LNCAP (cell line): ENCODE data around the gene HARS2.

ENCODE experiments used
- TF ChIP-seq, protein P1 (sequence below): fragments of 450-650 bp; IDR thresholded peaks from 2 replicates; pipeline ENCODE4 v1.5.1; 2017; ENCODE audit warnings: mild to moderate bottlenecking

HARS2 gene, protein sequence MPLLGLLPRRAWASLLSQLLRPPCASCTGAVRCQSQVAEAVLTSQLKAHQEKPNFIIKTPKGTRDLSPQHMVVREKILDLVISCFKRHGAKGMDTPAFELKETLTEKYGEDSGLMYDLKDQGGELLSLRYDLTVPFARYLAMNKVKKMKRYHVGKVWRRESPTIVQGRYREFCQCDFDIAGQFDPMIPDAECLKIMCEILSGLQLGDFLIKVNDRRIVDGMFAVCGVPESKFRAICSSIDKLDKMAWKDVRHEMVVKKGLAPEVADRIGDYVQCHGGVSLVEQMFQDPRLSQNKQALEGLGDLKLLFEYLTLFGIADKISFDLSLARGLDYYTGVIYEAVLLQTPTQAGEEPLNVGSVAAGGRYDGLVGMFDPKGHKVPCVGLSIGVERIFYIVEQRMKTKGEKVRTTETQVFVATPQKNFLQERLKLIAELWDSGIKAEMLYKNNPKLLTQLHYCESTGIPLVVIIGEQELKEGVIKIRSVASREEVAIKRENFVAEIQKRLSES

DNA sequence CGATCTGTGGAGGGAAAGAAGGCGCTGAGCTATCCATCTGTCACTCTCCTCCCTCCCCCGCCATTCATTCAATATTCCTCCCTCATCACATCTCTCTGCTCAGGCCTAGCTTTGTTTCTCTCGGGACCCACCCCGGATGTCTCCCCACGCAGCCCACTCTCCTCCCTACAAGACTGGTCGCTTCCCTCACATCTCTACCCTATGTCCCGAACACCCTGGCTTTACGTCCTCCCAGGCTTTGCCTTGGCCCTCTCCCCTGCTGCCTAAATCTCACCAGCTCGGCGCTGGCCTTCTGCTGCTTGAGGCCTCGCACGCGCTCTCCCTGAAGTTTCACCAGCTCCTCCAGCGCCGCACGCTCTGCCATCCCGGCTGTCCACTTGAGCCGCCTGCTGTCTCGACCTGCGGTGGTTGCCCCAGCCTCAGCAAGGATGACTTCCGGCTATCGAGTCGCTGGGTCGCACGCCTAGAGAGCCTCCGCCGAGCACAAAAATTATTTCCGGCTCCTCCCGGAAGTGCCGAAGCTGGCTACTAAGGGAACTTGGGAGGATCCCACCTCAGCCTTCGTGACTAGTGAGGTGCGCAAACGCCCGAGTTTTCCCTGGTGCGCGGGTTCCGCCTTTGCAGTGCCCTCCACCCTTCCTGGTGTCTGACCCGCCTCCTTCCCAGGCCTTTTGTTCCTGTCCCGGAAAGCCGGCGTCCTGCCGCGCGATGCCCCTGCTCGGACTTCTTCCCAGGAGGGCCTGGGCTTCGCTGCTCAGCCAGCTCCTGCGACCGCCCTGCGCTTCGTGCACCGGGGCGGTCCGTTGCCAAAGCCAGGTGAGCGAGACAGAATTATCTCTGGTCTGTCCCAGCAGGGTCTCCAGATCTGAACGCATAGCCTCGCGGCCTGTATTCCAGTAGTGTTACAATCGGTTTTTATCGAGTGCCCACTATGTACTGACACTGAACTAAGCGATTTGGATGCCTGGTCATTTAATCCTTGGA lies at the start of gene HARS2, which contains the start of gene HARS1:
HARS2 (plus strand) TSS at position 515 of the 984 bp plus-strand sequence; CDS start at position 709, 194 bp downstream.
HARS1 (minus strand) TSS at position 430 of the 984 bp plus-strand sequence; CDS start at position 364, 66 bp downstream.
- TF ChIP-seq, protein P1, sequence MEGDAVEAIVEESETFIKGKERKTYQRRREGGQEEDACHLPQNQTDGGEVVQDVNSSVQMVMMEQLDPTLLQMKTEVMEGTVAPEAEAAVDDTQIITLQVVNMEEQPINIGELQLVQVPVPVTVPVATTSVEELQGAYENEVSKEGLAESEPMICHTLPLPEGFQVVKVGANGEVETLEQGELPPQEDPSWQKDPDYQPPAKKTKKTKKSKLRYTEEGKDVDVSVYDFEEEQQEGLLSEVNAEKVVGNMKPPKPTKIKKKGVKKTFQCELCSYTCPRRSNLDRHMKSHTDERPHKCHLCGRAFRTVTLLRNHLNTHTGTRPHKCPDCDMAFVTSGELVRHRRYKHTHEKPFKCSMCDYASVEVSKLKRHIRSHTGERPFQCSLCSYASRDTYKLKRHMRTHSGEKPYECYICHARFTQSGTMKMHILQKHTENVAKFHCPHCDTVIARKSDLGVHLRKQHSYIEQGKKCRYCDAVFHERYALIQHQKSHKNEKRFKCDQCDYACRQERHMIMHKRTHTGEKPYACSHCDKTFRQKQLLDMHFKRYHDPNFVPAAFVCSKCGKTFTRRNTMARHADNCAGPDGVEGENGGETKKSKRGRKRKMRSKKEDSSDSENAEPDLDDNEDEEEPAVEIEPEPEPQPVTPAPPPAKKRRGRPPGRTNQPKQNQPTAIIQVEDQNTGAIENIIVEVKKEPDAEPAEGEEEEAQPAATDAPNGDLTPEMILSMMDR = no peak

DNA sequence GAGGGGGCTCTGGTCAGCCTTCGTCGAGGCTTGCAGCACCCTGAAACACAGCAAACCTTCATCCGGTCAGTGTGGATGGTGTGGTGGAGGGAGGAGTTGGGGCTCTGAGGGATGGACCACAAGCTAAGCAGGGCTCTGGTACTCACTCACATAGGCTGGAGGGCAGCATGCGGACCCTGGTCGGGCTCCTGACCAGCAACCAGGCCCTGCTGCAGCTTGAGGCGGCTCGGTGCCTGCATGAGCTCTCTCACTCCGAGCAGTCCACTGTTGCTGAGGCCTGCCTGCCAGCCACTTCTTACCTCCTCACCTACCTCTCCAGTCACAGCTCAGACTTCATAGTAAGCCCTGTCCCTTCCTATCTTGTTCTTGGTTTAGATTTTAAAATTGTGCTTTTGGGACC lies 49.5 kb upstream of the HARS2 start:
- TF ChIP-seq, protein P1 = no peak

DNA sequence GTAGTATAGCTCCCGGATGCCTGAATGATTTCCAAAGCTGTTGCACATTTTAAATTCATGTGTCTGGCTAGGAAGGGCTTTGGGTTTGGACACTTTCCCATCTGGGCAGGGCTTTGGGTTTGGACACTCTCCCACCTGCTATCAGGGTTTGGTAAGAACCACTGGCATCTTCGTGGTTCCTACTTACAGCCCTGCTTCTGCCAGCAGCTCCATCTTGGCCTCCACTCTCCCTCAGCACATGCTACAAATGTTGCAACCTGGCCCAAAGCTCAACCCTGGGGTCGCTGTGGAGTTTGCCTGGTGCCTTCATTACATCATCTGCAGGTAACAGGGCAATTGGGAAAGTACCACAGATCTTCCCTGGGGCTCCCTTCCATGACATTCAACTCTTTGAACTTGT lies 48.5 kb upstream of the HARS2 start:
- TF ChIP-seq, protein P1 = no peak

DNA sequence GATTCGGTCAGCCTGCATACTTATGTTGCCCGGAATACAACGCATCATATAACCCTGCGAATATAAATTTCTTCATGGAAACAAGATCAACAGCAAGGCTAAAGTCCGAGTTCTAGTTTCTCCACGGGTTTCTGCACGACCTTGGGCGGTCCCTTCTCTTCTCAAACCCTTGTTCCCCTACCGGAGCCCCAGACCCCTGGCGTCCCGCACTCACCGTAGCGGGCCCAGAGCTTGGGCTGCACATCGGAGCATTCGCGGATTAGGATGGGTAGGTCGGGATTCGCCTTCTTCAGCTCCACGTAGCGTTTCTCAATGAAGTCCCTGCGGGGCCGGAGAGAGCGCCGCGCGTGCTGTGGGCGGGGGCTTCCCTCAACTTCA lies 44.2 kb upstream of the HARS2 start:
- TF ChIP-seq, protein P1 = no peak

DNA sequence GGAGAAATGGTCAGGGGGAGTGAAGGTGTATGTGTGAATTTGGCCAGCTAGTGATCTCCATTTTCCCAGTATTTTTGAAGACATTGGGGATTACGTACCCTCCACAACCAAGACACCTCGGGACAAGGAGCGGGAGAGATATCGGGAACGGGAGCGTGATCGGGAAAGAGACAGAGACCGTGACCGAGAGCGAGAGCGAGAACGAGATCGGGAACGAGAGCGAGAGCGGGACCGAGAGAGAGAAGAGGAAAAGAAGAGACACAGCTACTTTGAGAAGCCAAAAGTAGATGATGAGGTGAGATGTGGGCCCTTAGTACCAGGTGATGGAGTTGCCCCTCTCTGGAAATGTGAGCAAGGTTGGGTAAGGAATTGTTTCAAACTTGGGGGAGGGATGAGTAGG lies 32.4 kb upstream of the HARS2 start:
- TF ChIP-seq, protein P1 = no peak

DNA sequence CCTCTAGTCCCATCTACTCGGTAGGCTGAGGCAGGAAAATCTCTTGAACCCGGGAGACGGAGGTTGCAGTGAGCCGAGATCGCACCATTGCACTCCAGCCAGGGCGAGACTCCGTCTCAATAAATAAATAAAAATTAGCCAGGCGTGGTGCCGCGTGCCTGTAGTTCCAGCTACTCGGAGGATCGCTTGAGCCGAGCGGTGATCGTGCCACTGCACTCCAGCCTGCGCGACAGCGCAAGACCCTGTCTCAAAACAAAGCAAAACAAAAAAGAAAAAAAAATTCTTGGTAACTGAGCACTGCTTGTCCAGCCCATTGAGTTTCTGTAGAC lies 27.3 kb upstream of the HARS2 start:
- TF ChIP-seq, protein P1 = no peak

DNA sequence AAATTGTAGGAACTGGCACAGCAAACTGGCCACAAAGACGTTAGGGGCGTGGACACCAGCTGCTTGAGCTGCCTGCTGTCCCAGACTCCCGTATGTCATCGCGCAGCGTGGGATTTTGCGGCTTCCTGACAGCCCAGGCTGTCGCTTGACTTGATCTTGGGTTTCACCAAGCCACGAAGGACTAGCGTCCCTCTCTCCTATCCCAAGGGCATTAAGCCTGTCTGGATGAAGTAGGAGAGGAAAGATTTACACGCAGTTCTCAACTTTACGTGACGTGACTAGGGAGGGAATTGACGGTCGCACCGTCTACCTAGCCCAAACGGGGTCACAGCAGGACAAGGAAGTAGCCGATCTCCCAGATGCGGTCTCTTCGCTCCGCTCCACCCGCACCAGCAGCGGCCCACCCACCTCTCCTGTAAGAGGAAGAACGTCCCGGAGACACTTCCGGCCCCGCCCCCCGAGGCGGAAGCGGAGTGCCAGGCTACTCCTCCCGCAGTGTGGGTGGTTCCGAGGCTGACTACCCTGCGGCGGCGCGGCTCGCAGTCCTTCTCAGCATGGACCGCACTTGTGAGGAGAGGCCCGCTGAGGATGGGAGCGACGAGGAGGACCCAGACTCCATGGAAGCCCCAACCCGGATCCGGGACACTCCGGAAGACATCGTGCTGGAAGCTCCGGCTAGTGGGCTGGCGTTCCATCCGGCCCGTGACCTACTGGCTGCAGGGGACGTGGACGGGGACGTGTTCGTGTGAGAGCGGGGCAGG lies 26.7 kb upstream of the HARS2 start, which contains the start of gene WDR55:
WDR55 (plus strand) TSS at position 546 of the 761 bp plus-strand sequence; CDS start at position 555, 9 bp downstream.
- TF ChIP-seq, protein P1 = no peak
